ENCODE measurements around the gene DEPP1.

DNA sequence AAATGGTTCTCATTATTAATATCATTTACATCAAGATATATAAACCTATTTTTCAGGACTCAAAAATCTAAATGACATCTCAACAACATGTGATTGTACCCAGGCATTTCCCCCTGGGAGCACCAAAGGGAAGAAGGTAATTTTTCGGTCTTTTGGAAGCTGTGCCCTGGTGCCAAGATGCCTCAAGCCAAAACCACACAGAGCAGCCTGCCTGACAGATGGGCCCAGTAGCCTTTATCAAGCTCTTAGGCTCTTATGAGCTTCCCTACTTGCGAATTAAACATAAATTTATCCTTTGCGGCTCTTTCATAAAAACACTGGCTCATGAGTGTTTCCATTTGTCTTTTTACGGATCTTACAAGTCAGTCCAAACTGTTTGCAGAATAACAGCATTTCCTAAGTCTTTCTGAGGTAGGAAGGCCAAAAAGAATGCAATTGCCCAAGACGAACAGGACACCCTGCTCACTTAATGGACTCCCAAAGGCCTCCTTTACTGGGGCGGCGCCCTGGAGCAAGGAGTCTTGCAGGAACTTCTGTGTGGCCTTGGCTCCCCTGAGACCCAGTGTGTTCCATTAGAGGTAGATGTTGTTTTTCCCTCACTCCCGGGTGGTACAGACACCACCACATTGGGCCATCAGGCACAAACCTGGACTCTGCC lies 23.1 kb downstream of the DEPP1 start:
- TF ChIP-seq NR2C2 (IDR thresholded peaks at IDR 0.05; ENCODE audit: borderline replicate concordance, control insufficient read depth, insufficient read length, low read depth) (no peak), RCOR1 (conservative IDR thresholded peaks at IDR 0.05; ENCODE audit: low read depth, low read length) (no peak), EZH2 (IDR thresholded peaks at IDR 0.05; ENCODE audit: borderline replicate concordance, control insufficient read depth, low read depth, low read length) (no peak), POLR2AphosphoS5 (IDR thresholded peaks at IDR 0.05; ENCODE audit: low read length) (no peak), SP1 (IDR thresholded peaks at IDR 0.05; ENCODE audit: low read depth, low read length) (no peak), SIN3A (IDR thresholded peaks at IDR 0.05; ENCODE audit: low read depth, low read length) (no peak), HDAC2 (IDR thresholded peaks at IDR 0.05) (no peak), POLR2A (IDR thresholded peaks at IDR 0.05; ENCODE audit: low read depth, low read length) (no peak), JUND (IDR thresholded peaks at IDR 0.05; ENCODE audit: low read depth, low read length) (no peak), EP300 (IDR thresholded peaks at IDR 0.05; ENCODE audit: borderline replicate concordance in 1 of 2, control insufficient read depth in 1 of 2, low read depth in 2 of 2, low read length in 2 of 2) (no peak), BHLHE40 (IDR thresholded peaks at IDR 0.05; ENCODE audit: borderline replicate concordance in 1 of 2, low read depth in 2 of 2, low read length in 1 of 2) (no peak), KAT2A (conservative IDR thresholded peaks at IDR 0.05; ENCODE audit: control insufficient read depth, low read depth, low read length) (no peak)
- TF ChIP-seq, protein P1, sequence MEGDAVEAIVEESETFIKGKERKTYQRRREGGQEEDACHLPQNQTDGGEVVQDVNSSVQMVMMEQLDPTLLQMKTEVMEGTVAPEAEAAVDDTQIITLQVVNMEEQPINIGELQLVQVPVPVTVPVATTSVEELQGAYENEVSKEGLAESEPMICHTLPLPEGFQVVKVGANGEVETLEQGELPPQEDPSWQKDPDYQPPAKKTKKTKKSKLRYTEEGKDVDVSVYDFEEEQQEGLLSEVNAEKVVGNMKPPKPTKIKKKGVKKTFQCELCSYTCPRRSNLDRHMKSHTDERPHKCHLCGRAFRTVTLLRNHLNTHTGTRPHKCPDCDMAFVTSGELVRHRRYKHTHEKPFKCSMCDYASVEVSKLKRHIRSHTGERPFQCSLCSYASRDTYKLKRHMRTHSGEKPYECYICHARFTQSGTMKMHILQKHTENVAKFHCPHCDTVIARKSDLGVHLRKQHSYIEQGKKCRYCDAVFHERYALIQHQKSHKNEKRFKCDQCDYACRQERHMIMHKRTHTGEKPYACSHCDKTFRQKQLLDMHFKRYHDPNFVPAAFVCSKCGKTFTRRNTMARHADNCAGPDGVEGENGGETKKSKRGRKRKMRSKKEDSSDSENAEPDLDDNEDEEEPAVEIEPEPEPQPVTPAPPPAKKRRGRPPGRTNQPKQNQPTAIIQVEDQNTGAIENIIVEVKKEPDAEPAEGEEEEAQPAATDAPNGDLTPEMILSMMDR (IDR thresholded peaks at IDR 0.05 in 2 of 3, conservative IDR thresholded peaks at IDR 0.05 in 1 of 3; ENCODE audit: control insufficient read depth in 2 of 3, extremely low read depth in 1 of 3, insufficient read depth in 1 of 3, low read depth in 3 of 3, low read length in 3 of 3): no peak
- TF ChIP-seq, protein P2, sequence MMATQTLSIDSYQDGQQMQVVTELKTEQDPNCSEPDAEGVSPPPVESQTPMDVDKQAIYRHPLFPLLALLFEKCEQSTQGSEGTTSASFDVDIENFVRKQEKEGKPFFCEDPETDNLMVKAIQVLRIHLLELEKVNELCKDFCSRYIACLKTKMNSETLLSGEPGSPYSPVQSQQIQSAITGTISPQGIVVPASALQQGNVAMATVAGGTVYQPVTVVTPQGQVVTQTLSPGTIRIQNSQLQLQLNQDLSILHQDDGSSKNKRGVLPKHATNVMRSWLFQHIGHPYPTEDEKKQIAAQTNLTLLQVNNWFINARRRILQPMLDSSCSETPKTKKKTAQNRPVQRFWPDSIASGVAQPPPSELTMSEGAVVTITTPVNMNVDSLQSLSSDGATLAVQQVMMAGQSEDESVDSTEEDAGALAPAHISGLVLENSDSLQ (IDR thresholded peaks at IDR 0.05): no peak
